D341Med (cell line): ENCODE results near the gene CXCL12.

Experiments
- DNase-seq: peaks from one replicate; pipeline ENCODE4 v3.0.0; 2012; ENCODE audit warnings: low spot score

The CXCL12 gene

GRCh38 chr10:44384601-44385025 lies 284 bp downstream of the CXCL12 start:
- no peak for DNase-seq

DNA sequence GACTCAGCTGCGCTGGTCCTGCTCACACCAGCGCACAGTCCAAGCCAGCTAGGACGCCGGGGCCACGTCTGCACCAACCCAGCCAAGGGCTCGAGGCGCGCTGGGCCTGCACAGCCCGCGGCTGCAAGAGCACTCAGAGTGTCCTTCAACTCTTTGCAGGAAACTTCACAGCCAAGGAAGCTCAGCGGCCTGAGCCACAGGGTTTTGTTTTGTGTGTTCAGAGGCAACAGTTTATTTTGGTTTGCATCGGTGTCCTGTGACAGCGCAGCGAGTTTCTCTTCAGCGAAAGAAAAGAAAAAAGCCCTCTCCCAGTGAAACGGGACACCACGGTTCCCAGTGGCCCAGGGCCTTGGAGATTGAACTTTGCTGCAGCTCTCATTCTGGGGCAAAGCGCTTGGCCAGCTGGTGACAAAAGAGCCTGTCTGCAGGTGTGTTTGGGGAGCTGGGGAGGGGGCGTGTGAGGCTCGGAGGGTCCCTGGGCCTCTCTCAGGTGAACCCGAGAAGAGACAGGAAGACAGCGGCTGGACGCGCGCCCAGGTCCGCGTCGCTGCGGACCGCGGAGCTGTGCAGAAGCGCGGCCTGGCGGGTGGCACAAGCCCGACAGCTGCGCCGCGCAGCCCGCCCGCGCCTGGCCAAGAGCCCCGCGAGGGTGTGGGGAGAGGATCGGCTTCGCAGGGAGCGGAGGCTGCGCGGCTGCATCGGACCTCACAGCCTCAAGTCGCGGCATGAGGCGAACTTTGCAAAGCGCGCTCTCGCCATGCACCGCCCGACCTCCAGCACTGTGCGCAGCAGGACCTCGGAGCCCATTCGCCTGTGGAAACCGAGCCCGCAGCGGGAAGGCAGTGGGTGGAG lies 922 bp downstream of the CXCL12 start:
- DNase-seq = peak; percentile 50

DNA sequence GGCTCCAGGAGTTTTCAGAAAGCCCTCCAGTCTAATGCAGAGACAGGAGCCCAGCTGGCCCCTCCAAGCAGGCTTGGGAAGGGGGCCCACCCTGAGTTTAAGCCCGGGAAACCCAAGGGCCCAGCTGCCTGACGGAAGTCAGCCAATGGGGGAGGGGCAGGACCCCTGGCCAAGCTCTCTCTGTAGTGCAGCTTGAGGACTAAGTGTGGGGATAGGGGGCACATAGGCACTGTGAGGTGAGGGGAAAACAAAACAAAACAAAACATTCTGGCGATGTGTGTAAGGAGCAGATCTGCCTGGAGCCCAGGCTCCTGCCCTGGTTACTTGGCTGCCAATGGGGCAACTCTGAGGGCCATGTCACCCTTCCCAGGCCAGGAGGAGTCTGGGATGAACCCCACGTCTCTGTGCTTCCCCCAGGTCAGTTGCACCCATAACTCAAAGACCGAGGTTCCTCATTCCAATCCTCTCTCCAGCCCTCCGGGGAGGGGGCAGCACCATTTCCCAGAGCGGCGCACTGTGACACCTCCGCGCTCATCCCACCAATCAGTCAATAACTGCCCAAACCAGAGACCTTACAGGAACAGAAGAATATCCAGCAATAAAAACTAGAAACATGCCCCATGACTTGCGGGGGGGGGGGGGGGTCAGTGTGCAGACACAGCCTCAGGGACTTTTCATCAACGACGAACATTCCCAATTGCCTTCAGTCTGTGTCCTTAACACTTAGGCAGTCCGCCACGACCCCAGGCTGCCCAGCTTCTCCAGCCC lies 1.7 kb downstream of the CXCL12 start:
- no peak for DNase-seq

- no peak for DNase-seq
These were observed 2.6 kb downstream of the CXCL12 start for GRCh38 chr10:44382131-44382858.

DNA sequence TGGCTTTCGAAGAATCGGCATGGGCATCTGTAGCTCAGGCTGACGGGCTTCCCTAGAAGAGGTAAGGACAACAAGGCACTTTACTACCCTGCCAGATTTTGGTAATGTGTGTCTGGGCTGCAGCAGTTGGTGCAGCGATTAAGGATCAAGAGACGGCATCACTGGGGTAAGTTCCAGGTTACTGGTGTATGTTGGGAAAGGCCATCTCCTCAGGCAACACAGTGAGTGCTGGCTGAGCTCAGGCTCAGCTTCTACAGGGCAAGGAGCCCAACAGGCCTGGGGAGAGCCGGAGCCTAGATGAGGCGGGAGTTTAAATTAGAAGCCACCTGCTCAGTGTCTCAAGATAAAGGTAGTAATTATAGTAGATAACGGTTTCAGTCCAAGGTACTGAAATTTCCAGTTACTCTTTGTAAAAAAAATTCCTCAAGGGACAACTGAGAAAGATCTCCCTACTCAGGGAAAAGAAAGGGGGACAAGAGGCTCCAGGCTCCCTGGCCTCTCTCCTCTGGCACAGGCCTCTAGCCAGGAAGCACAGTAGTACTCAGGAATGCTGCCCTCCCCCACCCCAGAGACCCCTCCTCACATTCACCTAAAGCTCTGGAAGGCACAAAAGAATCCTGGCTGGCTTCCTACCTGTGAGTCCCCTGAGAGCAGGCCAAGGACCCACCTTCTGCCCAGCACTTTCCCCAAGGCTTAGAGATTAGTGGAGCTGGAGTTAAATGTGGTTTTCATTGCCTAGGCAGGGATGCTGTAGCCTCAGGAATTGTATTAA lies 3.9 kb downstream of the CXCL12 start:
- DNase-seq = no peak

DNA sequence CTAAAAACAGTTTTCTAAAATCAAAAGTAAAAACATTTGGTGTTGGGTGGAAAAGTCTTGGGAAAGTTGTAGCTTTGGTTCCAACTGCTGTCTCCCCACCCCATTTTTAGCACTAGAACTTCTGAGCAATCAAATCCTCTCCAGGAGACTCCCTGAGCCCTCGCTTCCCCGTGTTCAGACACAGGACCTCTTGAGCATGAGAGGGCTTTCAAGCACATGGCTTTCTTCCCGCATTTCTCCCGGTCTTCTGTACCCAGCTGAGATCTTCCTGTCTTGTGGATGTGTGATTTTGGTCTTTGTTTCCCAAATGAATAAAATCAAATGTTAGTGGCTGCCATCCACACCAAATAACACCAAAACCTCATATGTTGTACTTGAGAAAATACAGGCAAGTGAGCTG lies 5.0 kb downstream of the CXCL12 start:
- no peak for DNase-seq

DNA sequence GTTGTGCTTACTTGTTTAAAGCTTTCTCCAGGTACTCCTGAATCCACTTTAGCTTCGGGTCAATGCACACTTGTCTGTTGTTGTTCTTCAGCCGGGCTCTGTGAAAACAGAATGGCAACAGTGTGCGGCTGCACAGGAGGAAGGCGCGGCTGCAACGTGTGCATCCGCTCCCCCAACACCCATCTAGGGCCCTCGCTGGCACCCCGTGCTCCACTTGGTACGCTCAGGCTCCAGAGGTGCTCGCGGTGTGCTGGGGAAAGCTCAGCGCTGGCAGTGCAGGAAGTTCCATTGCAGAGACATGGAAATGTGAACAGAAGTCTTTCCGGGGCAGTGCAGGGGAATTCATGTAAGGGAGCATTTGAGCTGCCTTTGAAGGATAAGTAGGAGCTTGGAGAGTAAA lies 6.3 kb downstream of the CXCL12 start:
- DNase-seq = no peak

- no peak for DNase-seq
These were observed 7.1 kb downstream of the CXCL12 start for GRCh38 chr10:44377651-44378310.

DNA sequence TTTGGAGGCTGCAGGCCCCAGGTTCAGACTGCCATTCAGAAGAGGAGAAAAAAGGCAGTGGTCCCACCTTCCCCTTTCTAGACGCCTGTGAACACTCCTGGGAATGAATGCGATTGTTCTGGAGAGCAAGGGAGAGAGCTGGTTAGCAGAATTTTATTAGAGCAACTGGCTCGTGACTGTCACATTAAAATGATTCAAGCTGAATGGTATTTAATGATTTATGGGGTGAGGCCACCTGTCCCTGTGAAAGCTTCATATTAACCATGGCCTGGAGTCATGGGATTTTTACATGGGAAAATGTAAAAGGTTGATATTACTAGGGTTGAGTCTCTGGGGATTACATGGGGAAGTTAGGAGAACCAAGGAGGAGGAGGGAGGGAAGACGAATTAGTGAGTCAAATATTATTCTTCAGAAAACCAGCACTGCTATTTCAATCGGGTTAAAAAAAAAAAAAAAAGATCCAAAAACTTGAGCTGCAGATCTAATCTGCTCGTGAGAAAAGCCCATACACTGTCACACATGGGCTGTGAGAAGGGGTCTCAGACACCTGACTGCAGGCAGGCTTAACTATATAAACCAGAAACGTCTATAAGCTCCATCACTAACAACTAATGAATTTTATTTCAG lies 8.3 kb downstream of the CXCL12 start:
- no peak for DNase-seq

GRCh38 chr10:44374155-44374554 lies 10.7 kb downstream of the CXCL12 start:
- DNase-seq = no peak

DNA sequence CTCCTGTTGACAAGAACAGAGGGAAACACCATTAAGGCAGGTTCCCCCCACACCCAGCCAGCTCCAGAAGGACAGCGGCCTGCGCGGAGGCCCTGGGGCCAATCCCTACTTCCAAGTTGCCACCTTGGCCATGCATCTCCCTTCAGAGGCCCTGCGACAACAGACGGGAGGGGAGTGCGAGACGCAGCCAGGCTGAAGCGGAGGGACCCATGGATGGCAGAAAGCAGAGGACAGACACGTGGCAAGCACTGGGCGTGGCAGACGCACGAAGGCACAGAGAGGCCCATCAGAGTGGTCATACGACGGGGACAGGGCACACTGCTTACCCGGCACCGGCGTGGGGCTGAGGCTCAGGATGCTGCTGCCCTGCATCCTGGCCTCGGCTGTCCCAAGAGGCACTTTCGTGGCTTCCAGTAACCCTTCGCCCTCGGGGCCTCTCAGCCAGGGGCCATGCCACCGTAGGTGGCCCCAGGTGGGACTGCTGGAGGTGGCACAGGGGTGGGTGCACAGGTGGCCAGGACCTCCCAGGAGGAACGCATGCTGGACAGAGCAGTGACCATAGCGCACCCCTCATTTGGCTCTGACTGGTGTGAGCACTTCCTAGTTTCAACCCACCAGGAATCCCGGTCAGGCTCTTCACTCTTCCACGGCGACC lies 11.4 kb downstream of the CXCL12 start:
- DNase-seq = no peak

DNA sequence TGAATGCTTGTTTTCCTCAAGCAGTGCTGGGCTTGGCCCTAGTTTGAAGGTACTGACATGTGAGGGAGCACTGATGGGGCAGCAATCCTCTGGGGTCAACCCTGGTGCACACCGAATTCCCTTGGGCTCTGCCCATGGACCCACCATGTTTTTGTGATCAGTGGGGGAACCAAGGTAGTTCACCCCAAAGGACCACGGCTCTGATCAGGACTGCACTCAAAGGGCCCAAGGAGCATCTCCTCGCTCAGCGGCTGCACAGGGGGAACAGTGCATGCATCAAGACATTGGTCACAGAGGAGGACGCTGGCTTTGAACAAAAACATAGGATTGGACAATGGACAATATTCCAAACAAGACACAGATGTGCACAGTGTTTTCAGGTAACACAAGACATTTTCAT lies 12.7 kb downstream of the CXCL12 start:
- no peak for DNase-seq

DNA sequence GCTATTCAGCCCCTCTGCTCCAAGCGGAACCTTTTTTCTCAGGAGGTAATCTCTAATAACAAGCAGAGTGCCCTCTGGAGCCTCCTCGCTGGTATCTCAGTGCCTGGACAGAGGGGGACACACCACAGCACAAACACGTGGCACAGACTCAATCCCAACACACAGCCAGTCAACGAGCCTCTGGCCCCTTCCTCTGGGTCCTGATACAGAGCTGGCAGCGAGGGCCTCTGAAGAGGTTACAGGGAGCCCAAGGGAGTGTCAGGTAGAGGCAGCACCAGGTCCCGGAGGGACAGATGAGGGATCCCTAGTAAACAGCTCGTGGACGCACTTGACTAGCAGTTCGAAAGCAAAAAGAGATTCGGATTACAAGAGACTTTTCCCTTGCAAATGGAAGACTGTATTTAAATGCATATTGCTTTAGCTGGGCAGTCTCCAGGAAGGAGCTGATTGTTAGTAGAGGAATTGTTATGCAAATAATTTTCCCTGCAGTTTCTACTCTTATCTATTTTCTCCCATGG lies 14.1 kb downstream of the CXCL12 start:
- no peak for DNase-seq

GRCh38 chr10:44369854-44370253 lies 15.0 kb downstream of the CXCL12 start:
- no peak for DNase-seq

- no peak for DNase-seq
These were observed 15.6 kb downstream of the CXCL12 start for GRCh38 chr10:44369296-44369695.

DNA sequence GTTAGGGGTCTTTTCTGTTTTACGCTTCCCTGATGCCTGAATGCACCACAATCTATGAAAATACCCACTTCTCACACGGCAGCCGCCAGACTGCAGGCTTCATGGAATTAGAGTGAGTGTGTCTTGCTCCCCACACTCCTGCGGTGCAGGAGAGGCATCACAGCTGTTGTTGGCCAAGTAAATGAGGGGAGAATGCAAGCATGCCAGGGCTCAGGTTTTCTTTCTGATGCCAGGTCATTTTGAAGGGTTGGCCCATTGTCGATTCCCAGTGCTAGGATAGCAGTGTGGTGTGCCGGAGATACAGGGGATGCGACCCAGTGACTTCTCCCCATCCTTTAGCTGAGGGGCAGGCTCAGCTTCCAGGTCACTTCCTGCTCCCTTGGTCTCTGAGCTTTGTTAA lies 16.3 kb downstream of the CXCL12 start:
- no peak for DNase-seq

GRCh38 chr10:44366941-44367630 lies 17.8 kb downstream of the CXCL12 start:
- DNase-seq = no peak

DNA sequence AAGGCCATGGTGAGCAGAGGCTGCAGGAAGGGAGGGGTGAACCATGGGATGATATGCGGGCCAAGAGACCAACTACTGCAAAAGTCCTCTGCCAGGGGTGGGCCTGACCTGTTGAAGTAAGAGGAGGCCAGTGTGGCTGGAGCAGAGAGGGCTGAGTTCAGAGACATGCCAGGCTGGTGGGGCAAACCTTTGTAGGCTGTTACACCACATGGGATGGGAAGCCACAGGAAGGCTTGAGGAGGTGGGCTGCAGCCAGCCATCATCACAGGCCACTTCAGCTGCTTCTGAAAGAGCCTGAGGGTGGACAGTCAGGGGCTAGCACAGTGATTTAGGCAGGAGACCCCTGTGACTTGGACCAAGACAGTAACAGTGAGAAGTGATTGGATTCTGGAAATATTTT lies 20.3 kb downstream of the CXCL12 start:
- DNase-seq = no peak

GRCh38 chr10:44363716-44364115 lies 21.2 kb downstream of the CXCL12 start:
- DNase-seq = no peak
